Lower lobe of right lung (tissue), 2 donors: ENCODE data around the gene FRMPD4. TPM values are rescaled to one million over a fixed set of nuclear protein-coding genes. Genes with fewer than 3 reads are reported as not detected.
"Not testable (repeated sequence)": the region's sequence is repeated elsewhere in the genome, so short reads cannot be mapped to it uniquely, and the experiment has no call there.

Source experiments
- ATAC-seq, 2 donors: fragments of 200-7000 bp; cut with Tn5 transposase; one replicate each; pipeline ENCODE4 v1.9.1; 2020 to 2022; ENCODE audit warnings: mild to moderate bottlenecking in 2 of 2, moderate library complexity in 2 of 2
- DNase-seq: peaks from one replicate; pipeline ENCODE4 v3.0.0-alpha.2; 2020
- H3K27ac ChIP-seq: fragments of 200-600 bp; one replicate; pipeline ENCODE4 v1.8.0; 2022
- H3K27me3 ChIP-seq: fragments of 200-600 bp; one replicate; pipeline ENCODE4 v1.8.0; 2022; ENCODE audit warnings: low read depth
- H3K36me3 ChIP-seq: fragments of 200-600 bp; one replicate; pipeline ENCODE4 v1.8.0; 2022; ENCODE audit warnings: mild to moderate bottlenecking
- H3K4me1 ChIP-seq: fragments of 200-600 bp; one replicate; pipeline ENCODE4 v1.8.0; 2022
- H3K4me3 ChIP-seq: fragments of 200-600 bp; one replicate; pipeline ENCODE4 v1.8.0; 2022; ENCODE audit warnings: mild to moderate bottlenecking
- H3K9me3 ChIP-seq: fragments of 200-600 bp; one replicate; pipeline ENCODE4 v1.8.0; 2022
- intact Hi-C: fragments of 100-400 bp; cut with DNase I; formaldehyde crosslinking; loops from one replicate; pipeline ENCODE4 v1.11.0; 2022
- total RNA-seq: library from RNA; stranded (reverse); fragmentation: NEBNext Ultra II Directional; extraction: Animal tissue kit (Norgen Biotek cat#: 25700); gene quantifications from one replicate; pipeline ENCODE4 v1.2.1, GENCODE V29; 2021
- TF ChIP-seq, protein P1 (sequence below): fragments of 200-600 bp; IDR thresholded peaks from one replicate; pipeline ENCODE4 v1.8.0; 2022; ENCODE audit warnings: antibody characterized with exemption, mild to moderate bottlenecking
- donor health status: DM: no; HTN: yes; CAD: no; lungs with severe emphysema.

Gene FRMPD4
- total RNA-seq, 1 donor from 2014 or later: 0.15 TPM

DNA sequence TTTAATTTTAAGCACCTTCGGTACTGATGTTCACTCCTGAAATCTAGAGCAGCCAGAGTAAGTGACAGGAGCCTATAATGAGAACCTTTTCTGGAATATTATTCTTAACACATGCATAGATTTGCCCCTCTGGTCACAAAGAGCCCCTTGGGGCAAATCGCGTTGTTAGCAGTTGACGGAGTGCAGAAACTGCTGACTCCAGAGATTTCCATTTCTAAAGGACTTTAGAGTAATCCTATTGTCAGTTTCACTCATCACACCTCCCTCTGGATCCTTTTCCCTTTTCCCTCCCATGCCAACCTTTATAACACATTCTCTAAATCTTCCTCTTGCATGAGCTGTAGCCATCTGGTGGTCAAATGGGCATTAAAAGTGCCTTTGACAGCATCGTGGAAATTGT, 388.0 kb downstream of the FRMPD4 start:
- Histone ChIP-seq H3K4me3 (no peak overlapping the region), H3K36me3 (no peaks in the 10 kb centered on the region), H3K9me3 (no peaks in the 10 kb centered on the region), H3K27me3 (no peaks in the 10 kb centered on the region), H3K4me1 (no peaks in the 10 kb centered on the region), H3K27ac (no peak overlapping the region)
- intact Hi-C loops: no loop called here
- TF ChIP-seq, protein P1, sequence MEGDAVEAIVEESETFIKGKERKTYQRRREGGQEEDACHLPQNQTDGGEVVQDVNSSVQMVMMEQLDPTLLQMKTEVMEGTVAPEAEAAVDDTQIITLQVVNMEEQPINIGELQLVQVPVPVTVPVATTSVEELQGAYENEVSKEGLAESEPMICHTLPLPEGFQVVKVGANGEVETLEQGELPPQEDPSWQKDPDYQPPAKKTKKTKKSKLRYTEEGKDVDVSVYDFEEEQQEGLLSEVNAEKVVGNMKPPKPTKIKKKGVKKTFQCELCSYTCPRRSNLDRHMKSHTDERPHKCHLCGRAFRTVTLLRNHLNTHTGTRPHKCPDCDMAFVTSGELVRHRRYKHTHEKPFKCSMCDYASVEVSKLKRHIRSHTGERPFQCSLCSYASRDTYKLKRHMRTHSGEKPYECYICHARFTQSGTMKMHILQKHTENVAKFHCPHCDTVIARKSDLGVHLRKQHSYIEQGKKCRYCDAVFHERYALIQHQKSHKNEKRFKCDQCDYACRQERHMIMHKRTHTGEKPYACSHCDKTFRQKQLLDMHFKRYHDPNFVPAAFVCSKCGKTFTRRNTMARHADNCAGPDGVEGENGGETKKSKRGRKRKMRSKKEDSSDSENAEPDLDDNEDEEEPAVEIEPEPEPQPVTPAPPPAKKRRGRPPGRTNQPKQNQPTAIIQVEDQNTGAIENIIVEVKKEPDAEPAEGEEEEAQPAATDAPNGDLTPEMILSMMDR: no peak
- ATAC-seq: no peak
- no peak for DNase-seq

DNA sequence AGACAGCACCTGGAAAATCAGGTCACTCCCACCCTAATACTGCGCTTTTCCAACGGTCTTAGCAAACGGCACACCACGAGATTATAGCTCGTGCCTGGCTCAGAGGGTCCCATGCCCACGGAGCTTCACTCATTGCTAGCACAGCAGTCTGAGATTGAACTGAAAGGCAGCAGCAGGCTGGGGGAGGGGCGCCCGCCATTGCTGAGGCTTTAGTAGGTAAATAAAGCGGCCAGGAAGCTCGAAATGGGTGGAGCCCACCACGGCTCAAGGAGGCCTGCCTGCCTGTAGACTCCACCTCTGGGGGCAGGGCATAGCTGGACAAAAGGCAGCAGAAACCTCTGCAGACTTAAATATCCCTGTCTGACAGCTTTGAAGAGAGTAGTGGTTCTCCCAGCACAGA, 399.8 kb downstream of the FRMPD4 start:
- H3K36me3 ChIP-seq, ATAC-seq, H3K9me3 ChIP-seq, H3K27ac ChIP-seq, intact Hi-C loops, H3K4me3 ChIP-seq, H3K27me3 ChIP-seq, DNase-seq, H3K4me1 ChIP-seq: not testable (repeated sequence)

DNA sequence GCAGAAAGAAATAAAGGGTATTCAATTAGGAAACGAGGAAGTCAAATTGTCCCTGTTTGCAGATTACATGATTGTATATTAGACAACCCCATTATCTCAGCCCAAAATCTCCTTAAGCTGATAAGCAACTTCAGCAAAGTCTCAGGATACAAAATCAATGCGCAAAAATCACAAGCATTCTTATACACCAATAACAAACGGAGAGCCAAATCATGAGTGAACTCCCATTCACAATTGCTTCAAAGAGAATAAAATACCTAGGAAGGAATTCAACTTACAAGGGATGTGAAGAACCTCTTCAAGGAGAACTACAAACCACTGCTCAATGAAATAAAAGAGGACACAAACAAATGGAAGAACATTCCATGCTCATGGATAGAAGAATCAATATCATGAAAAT, 404.0 kb downstream of the FRMPD4 start:
- H3K4me3 ChIP-seq, H3K36me3 ChIP-seq, DNase-seq, ATAC-seq, H3K27me3 ChIP-seq, H3K4me1 ChIP-seq, intact Hi-C loops, H3K9me3 ChIP-seq, H3K27ac ChIP-seq: not testable (repeated sequence)

DNA sequence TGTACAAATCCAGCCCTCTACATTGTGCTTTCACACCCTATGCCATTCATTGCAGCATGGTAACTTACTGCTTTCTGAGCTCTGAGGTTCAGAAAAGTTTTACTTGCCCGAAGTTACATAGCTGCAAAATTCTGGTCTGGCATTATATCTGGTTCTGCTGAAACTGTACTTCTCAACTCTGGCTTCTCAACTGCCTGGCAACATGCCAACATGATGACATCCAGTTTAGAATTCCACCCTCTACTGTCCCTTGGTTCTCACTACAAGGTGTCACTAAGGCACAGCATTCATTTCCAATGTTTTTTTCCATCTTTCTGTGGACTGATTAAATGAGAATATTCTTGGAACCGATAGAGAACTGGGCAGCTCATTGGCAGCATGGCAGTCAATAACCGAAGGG, 410.1 kb downstream of the FRMPD4 start:
- no peaks in the 10 kb centered on the region for H3K36me3 ChIP-seq

DNA sequence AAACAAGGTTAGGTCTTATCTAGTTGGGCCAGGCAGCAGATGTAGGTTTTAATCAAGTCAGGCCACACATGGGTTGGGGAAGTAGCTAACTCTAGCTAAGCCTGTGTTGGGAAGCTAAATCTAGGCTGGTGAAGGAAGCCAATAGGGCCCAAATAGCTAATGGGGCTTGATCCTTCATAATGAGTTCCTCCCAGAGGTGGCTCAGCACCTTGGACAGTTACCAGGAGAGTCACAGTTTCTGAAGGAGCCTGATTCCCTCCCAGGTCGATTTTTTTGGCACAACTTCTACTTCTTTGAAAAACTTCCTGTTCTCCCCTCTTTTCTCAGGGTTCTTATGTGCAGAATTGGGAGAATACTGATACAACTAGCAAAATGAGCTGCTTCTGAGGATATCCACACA, 410.5 kb downstream of the FRMPD4 start:
- TF ChIP-seq, protein P1: no peak
- intact Hi-C loops: no loop called here

More for the DNA sequence above, 410.1 kb downstream of the FRMPD4 start:
- intact Hi-C loops: no loop called here
- no peak overlapping the region for H3K27ac ChIP-seq
- no peaks in the 10 kb centered on the region for H3K4me1 ChIP-seq
- DNase-seq: no peak
- H3K4me3 ChIP-seq: no peak overlapping the region
- no peaks in the 10 kb centered on the region for H3K27me3 ChIP-seq
- TF ChIP-seq, protein P1: no peak
- no peaks in the 10 kb centered on the region for H3K9me3 ChIP-seq
- no peak for ATAC-seq

DNA sequence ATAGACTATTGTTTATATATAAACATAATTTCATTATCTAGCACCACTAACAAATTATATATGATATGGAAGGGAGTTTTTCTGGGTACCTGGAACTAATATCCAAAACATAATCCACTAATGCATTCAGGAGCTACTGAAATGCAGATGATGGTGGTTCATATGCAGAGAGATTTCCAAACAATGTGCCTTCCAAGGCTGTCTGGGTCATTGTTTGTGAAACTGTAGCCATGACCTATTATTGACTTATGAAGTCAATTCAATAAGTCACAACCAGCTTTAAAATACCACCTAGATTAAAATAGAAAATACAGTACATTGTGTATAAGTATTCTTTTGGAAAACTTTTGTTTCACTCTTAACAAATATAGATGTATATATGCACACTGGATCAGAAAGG, 415.9 kb downstream of the FRMPD4 start:
- no peaks in the 10 kb centered on the region for H3K27me3 ChIP-seq
- H3K4me3 ChIP-seq: no peak overlapping the region
- no peak for DNase-seq
- H3K9me3 ChIP-seq: no peaks in the 10 kb centered on the region
- no peak overlapping the region for H3K27ac ChIP-seq
- no peaks in the 10 kb centered on the region for H3K4me1 ChIP-seq
- H3K36me3 ChIP-seq: no peaks in the 10 kb centered on the region
- TF ChIP-seq, protein P1: no peak
- intact Hi-C loops: no loop called here
- ATAC-seq: no peak

More for the DNA sequence above, 410.5 kb downstream of the FRMPD4 start:
- no peaks in the 10 kb centered on the region for H3K9me3 ChIP-seq
- ATAC-seq (no peak), DNase-seq (no peak)
- H3K27ac ChIP-seq: no peak overlapping the region
- no peaks in the 10 kb centered on the region for H3K27me3 ChIP-seq
- no peak overlapping the region for H3K4me3 ChIP-seq
- no peaks in the 10 kb centered on the region for H3K4me1 ChIP-seq
- no peaks in the 10 kb centered on the region for H3K36me3 ChIP-seq

DNA sequence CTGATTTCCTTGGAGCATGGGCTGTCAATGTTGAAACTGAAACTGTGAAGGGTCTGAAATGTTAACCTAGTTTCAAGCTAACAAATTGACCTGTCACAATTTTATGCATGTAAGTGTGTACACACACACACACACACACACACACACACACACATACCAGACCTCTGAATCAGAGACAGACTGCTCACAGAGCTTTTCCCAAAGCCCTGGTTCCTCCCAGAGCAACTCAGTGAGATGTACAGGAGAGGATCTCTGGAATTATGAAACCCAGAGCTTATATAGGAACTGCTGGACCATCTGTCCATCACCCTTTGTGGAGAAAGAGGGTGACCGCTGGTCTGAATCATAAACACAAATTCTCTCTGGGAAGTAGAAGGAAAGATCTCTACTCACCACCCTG, 424.8 kb downstream of the FRMPD4 start:
- Histone ChIP-seq H3K4me1 (no peaks in the 10 kb centered on the region), H3K27me3 (no peaks in the 10 kb centered on the region), H3K9me3 (no peaks in the 10 kb centered on the region), H3K4me3 (no peak overlapping the region), H3K27ac (no peak overlapping the region), H3K36me3 (no peaks in the 10 kb centered on the region)
- no peak for DNase-seq
- no peak for ATAC-seq
- TF ChIP-seq, protein P1: no peak
- intact Hi-C loops: no loop called here
